Fibroblast of skin of abdomen (primary cell): ENCODE data around the gene EFHD2.
"Not testable (repeated sequence)": the region's sequence is repeated elsewhere in the genome, so short reads cannot be mapped to it uniquely, and the experiment has no call there.

Experiments
- DNase-seq: peaks from one replicate; pipeline ENCODE4 v3.0.0-alpha.2; 2013

Gene EFHD2

DNA sequence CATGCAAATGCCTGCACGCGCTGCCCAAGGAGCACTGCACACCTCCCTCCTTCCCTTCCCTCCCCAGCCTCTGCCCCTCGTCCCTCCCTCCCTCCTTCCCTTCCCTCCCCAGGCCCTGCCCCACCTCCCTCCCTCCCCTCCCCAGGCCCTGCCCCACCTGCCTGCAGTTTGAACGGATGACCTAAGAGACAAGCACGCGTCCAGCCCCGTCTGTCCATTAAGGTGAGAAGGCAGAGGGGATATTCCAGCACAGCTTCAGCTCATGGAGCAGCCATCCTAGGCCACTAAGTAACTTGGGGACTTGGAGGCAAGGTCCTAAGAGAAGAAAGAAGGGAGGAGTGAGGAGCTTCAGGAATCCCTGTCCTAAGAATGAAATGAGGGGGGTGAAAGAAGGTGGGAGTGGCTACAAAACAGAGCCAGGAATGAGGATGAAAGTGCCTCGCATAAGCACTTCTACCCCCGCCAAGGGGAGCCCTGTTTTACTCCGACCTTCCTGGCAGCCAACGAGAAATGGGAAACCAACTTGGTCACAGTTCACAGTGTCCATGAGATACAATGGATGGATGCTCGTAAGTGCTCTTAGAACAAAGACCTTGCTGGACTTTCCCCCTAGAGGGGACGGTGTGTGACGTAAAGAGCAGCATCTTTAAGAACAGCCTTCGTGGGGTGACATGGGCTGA, 21.3 kb upstream of the EFHD2 start:
- DNase-seq, result no peak

DNA sequence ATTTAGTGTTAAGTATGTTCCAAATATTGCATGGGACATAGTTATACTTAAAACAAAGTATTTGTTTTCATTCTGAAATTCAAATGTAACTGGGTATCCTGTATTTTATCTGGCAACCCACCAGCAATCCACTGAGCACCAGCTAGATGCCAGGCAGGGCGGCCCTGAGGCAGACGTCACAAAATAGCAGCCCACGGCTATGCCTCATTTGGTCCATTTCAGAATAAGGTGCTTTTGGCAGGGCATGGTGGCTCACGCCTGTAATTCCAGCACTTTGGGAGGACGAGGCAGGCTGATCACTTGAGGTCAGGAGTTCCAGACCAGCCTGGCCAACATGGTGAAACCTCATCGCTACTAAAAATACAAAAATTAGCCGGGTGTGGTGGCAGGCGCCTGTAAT, 19.9 kb upstream of the EFHD2 start:
- not testable (repeated sequence) for DNase-seq

DNA sequence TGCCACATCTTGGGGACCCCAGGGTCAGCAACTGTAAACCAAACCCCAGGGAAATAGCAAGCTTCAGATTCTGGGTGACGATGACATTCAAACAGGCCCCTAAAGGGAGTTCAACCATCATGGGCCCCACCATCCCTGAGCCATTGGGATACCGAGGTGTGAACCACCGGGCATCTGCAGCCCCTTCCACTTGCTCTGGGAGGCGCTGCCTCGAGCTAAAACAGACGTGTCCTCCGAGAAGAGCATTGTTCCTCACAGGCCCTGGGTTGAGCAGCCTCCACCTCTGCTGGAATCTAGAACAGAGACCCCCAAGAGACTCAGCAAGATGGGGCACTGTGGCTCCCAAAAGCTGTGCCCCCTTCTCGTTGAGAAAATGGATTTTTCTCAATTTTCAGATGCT, 19.0 kb upstream of the EFHD2 start:
- no peak for DNase-seq

DNA sequence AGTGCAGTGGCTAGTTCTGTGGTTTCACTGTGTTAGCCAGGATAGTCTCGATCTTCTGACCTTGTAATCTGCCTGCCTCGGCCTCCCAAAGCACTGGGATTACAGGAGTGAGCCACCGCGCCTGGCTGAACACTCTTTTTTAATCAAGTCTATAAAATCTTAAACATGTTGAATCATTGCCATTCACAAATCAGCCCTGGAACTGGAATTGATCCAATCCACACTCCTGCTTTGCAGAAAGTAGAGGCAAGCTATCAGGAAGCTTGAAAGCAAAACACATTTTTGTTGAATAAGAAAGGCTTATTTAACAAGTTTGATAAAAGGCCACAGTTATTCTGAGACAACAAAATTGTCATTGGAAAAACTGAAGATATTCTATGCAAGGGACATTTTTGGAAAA, 18.3 kb upstream of the EFHD2 start:
- DNase-seq, result peak; percentile 18

DNA sequence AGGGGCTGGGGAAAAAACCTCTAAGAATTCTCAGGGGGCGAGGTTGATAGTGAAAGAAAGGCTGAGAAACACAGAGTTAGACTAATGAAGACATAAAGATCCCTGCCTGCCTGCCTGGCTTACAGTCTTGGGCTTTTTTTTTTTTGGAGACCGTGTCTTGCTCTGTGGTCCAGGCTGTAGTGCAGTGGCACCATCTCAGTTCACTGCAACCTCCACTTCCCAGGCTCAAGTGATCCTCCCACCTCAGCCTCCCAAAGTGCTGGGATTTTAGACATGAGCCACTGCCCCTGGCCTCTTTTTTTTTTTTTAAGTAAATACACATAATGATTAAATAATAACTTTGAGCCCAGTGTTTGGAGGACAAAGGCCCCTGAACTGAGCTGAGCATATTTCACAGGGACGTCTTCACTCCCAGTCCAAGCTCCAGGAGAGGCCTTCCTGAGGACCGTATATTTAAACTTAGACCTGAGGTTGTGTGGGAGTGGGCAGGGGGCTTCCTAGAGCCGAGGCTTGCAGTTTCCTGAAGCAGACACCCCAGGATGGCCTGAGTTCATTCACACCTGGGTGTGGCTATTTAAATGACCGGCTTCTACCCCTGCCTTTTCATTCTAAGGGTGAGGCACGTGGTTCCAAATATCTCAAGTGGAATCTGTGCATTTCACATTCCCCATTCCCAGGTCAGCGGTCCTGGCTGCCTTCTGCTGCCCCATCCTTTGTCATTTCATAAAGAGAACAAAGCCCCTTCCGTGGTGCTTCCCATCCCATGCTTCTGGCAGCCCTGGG, 16.0 kb upstream of the EFHD2 start:
- no peak for DNase-seq

DNA sequence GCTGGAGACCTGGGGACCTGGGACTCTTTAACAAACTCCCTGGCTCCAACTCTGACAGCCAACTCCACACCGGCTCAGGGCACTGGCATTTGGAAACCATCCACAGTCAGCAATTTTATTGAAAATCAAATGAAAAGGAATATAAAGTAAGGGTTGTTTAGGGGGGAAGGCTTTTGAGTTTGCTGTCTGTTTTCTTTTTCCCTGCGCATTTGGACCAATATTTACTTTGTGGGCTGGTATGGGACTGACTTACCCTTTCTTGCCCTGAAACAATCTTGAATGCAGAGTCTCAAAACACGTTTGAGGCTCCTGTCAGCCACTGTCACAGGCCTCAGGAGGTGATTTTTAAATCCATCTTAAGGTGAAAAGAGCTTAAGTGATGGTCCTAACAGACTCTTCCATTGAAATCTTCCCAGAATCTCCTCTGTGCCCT, 15.4 kb upstream of the EFHD2 start:
- DNase-seq, result no peak

DNA sequence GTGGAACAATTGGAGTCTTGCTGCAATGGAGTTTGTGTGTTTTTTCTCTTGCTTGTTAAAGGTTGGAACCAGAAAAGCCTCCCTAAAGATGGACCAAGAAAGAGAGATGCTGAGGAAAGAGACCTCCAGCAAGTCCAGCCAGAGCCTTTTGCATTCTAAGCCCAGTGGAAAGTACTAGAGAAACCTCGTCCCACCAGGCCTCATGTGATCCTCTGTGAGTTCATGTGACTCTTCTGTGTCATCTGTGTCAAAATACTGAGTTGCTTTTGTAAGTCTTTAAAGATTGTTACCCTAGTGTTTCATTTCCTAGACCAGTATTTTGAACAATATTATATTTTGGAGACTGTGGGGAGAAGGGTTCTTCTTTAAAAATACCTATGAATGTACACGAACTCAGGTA, 12.5 kb upstream of the EFHD2 start:
- DNase-seq, result no peak

DNA sequence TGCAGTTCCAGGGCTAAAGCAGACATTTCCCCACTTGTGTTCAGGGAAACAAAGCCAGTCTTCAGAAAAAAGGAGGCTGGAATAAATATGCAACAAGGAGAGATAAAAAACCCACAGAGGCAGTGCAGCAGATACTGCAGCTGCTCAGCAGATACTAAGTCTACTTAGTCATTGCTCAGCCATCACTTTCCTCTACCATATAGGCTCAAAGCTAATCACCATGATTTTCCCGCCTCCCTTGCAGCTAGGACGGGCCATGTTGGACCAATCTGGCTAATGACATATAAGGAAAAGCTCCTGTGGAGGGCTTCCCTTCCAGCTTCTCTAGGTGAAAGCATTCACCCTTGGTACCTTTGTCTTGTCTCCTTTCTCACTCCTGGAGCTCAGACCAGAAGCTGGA, 10.0 kb upstream of the EFHD2 start:
- no peak for DNase-seq

DNA sequence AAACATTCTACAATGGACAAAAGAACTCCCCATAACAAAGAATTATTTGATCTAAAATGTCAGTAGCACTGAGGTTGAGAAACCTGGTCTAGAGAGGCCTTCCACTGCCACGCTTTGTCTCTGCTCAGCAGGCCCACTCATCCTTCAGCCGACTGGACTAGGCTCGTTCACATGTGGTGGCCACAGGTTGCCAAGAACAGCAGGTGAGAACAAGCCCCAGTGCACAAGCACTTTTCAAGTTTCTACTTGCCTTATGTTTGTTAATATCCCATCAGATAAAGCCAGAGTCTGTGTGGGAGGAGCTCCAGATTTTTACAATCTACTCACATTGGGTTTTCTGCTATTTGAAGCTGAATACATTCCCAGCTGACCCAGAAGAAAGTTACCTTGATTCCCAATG, 9.1 kb upstream of the EFHD2 start:
- no peak for DNase-seq

DNA sequence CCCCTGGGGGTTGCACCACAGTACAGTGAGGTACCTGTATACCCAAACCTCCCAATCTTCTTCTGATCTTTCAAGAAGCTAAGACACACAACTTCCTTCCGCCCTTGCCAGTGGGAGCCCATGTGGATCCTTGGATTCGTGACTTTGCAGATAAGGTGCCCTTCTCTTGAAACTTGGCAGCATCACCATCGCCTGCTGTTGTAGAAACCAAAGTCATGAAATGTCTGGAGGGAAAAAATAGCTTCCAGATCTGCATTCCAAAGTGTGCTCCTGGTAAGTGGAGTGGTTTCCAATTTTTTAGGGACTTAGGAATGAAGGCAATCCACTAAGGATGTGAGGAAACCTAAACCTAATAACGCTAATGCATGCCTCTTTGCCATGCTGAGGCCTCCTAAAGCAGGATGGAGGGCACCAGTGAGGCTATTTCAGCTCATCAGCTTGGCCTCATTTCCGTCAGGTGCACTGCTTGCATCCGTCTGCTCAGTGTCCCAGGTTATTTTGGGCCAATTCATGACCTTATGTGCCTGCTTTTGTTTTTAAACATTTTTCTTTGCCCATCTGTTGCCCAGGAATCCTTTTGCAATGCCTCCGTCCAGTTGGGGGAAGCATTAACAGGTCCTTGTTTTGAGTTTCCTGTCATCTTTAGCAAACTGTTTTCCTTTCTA, 8.2 kb upstream of the EFHD2 start:
- DNase-seq, result no peak

DNA sequence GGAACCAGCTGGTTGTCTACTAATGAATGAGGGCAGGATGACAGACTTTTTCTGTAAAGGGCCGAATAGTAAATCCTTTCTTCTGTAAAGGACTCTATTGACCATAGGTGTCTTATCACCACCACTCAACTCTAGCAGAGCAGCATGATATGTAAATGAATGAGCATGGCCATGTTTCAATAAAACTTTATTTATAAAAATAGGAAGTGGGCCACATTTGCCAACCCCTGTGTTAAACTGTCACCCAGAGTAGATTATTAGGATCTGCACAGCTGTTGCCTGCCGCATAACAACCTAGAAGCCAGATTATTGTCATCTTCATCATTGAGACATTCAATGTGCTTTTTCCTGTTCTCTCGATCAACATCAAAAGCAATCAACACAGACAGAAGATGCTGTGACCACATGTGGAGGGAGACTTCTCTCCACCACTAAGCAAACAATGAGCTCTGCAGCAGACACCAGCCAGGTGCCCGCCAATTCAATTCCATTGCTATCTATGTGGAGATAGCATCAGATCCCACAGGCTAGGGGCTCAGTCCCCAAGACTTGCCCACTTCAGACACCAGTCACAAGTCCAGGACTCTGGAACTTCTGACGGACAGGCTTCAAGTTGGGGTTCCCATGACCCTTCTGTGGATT, 6.8 kb upstream of the EFHD2 start:
- no peak for DNase-seq

DNA sequence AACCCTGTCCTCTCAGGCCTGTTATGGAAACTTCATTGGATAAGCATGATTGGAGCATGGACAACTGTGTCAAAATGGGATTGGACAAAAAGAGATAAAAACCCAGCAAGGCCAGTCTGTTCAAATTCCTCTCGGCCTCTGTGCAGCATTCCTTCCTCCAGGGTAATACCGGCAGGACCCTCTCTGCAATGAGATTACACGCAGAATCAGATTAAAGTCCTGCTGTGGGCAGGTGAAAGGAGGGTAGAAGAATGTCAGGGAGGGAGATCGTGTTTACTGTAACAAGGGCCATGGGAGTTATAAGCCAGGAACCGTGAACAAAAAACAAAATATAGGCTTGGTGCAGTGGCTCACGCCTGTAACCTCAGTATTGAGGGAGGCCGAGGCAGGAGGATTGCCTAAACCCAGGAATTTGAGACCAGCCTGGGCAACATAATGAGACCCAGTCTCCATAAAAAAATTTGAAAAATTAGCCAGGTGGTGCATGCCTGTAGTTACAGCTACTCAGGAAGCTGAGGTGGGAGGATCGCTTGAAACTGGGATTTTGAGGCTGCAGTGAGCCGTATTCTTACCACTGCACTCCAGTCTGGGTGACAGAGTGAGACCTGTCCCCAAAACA, 5.6 kb upstream of the EFHD2 start:
- DNase-seq, result no peak

DNA sequence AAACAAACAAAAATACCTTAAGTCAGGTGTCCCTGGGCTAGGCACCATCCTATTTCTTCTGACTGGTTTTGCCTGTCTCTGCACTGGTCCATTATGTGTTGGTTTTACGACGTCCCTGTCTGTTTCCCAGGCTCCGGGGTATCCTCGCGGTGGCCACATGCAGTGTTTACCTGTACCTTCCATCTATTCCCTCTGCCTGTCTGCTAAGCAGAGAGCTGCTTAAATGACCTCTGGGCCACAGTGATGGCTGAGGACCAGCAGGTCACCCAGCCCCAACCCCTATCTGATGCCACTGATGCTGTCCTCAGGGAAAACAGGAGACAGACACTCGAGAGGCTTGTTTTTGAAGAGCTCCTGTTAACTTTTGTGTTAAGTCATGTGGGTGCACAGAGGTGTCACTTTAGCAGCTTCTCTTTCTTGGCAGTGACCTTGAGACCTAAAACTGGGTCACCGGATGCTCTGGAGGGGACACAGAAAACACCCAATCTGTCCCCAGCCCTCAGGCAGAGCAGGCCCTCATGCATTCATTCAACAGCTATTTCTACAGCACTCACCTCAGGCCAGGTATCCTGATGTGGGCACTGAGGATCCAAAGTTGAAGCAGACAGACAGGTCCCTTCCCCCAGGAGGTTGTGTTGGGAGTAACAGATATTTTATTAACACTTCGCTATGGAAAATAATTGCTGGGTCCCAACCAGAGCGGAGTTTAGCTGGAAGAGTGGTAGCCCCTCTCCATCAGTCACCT, 4.4 kb upstream of the EFHD2 start:
- no peak for DNase-seq

DNA sequence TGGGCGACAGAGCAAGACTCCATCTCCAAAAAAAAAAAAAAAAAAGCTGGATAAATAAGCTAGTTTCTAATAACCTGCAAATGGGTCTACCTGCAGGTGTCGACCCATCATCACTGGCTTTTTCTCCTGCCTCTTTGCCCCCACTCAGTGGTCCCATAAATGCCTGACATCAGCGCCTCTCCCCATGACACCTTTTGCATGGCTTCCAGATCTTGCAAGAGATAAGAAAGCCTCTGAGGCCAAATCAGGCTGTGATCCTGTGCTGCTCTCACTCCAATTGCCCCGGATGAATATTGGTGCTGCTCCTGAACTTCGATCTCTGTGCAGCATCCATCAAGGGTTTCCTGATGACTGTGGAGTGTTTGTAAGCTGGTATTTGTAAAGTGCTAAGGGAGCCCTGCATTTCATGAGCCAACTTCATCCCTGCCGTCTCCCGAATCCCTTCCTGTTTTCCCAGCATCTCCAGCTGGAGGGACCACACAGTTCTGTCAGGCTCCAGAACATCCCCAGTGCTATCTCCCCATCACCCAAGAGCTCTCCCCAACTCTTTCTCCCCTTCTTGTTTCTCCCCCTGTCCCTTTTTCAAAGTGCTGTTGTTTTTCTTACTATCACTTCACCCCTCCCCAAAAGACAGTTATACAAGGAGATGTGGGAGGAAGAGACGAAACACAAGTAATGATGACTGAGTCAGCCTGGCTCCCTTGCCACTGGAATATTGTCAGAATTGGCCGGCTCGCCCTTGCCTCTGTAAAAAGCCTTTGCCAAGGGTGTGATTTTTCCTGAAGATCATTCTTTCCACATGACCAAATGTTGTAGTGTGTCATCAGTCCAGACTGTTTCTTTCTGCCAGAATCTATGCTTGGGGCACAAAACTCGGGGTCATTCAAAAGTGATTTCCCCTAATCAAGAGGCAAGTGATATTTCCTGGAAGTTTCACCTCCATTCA, 2.8 kb upstream of the EFHD2 start:
- peak; percentile 74 for DNase-seq

DNA sequence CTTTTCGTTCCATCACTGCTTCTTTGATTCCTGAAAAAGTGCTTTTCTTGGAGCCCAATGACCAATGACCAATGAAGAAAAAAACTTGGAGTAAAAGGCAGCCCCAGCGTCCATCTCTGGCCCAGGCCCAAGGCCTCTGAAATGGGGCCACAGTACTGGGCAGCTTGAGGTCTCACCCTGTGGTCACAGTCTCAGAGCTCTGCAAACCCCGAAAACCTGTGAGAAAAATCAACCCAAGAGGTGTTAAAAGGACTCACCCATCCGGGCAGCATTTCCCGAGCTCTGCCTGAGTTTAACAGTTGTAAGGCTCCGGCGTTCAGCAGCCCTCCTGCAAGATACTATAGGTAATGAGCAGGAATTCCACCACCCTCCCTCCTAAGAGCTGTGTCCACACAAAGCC, 2.1 kb upstream of the EFHD2 start:
- DNase-seq, result no peak

DNA sequence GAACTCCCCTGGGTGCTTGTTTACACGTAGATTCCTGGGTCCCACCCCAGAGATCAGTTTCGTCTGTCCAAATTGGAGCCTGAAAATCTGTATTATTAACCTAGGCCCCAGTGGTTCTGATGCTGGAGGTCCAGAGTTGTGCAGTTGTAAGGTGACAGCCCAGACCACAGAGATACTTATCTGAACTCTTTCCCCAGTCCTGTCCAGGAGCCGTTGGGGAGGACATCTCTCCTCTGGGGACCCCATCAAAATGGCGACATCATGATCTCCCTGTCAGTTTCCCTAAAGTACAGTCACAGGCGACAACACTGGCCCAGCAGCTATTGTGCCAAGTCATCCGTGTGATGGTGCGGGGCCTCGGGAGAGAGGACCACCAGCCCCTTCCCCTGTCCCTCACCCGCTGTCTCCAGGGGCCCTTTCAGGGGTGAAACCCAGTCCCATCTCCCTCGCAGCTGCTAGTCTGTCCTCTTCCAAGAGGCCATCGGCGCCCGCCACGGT, 749 bp upstream of the EFHD2 start:
- DNase-seq, result no peak

DNA sequence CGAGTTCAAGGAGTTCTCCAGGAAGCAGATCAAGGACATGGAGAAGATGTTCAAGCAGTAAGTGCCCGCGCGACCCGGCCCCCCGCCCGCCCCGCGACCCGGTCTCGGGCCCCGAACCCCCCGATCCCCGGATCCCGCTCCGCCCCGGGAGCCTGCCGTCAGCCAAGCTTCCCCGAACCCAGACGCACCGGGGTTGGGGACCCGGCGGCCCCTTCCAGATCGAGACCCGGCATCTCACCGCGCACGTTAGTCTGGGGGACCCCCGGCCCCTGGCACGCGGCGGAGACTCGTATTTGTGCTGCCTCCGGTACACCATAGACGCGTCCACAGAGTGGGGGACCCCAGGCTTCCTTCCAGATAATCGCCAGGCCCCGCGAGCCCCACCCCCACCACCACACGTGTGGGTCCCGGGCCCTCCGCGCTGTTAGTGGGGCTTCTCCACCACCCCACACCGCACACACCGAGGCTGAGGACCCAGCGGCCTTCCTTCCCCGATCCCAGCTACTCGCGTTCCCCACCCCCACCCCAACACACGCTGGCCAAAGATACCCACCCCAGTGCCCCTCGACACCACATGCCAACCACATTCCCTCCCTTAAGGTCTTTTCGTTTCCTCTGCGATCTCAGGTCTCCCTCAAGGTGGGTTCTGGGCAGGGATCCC, 665 bp downstream of the EFHD2 start:
- no peak for DNase-seq

DNA sequence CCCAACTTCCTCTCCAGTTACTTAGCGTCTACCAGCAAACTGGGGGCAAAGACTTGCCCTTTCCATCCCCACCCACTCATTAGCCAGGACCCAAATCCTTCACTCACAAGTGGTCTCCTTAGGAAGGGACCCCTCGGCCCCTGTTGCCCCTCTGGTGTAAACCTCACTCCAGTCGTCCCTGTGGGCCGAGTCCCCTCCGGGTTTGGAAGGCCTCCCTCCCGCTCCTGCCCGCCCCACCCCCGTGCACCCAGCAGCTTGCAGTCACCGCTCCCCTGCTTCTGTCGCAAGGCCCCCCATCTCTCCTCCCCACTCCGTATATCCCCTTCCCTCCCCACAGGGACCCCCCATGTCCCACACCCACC, 1.2 kb downstream of the EFHD2 start:
- DNase-seq, result no peak

DNA sequence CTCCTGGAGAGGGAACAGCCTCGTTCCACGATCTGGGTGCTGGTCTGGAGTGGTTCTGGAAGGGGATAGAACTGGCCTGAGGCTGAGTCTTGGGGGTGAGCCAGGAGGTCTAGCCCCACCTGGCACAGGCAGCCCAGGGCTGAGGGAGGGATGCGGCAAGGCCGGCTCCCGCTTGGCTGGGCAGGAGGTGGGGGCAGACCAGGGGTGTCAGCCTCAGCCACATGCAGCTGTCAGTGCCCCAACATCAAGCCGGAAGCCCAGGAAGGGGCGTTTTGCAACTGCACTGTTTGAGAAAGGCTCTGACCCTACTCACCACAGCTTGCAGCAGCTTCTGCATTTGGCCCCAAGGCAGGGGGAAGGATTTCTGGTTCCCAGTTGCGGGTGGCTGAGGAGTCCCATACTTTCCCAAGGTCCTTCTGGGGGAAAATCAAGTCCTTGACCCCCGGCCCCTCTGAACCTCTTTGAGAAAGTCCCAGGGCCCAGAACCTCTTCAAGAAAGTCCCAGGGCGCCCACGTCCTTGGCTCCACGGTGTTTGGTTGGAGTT, 2.0 kb downstream of the EFHD2 start:
- DNase-seq, result no peak
